Activated CD4-positive, alpha-beta T cell treated with anti-CD3 and anti-CD28 coated beads for 4 hours (primary cell): ENCODE data around the gene HAT1.
"Not testable (repeated sequence)": the region's sequence is repeated elsewhere in the genome, so short reads cannot be mapped to it uniquely, and the experiment has no call there.

Experiments used
- DNase-seq, 2 donors: peaks; one replicate each; pipeline ENCODE4 v3.0.0-alpha.2; 2020

HAT1 gene, protein sequence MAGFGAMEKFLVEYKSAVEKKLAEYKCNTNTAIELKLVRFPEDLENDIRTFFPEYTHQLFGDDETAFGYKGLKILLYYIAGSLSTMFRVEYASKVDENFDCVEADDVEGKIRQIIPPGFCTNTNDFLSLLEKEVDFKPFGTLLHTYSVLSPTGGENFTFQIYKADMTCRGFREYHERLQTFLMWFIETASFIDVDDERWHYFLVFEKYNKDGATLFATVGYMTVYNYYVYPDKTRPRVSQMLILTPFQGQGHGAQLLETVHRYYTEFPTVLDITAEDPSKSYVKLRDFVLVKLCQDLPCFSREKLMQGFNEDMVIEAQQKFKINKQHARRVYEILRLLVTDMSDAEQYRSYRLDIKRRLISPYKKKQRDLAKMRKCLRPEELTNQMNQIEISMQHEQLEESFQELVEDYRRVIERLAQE

DNA sequence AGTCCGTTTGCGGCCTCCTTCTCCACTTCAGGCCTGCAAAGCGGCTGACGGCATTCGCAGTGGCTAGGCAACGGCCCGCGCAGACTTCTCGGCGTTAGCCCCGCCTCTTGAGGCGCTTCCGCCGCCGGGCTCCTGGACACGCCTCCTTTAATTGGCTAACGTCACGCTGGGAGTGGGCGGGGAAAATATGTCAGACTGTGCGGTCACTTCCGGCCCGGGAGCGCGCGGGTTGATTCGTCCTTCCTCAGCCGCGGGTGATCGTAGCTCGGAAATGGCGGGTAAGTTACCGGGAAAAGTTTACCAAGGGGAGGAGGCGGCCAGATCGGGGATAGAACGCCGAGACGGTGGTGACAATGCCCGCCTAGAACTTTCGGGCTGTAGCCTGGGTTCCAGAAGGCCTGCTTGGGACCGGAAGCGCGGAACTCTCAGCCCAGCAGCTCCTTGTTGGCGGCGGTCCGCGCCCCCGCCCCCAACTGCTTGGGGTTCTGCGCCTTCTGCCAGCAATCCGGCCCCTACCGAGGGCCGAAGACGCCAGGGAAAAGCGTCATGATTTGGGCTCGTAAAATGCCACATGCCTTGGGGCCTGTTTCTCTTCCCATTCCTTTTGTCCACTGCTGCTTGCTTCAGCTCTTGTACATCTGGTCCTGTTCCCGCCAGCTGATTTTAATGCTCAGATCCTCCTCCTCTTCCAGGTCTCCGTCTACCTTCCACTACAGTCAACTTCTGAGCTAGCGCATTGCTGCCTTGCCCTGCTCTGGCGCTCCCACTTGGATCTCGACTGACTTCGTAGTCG lies at the start of gene HAT1:
HAT1 (plus strand) TSS at position 232 of the 793 bp plus-strand sequence; CDS start at position 272, 40 bp downstream.
- DNase-seq = peak; percentile 98 to 99

DNA sequence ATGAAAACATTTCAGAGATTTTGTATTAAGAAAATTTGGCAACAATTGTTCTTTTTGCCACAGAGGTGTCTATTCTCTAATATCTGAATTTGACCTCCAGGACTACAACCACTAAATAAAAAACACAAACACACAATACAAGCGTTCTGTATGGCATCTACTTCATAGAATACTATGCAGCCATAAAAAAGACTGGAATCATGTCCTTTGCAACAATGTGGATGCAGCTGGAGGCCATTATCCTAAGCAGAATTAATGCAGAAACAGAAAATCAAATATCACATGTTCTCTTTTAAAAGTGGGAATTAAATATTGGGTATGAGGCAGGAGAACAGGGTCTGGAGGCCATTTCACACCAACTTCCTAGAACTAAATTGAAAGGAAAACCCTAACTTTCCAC lies 47.7 kb upstream of the HAT1 start:
- no peak for DNase-seq

DNA sequence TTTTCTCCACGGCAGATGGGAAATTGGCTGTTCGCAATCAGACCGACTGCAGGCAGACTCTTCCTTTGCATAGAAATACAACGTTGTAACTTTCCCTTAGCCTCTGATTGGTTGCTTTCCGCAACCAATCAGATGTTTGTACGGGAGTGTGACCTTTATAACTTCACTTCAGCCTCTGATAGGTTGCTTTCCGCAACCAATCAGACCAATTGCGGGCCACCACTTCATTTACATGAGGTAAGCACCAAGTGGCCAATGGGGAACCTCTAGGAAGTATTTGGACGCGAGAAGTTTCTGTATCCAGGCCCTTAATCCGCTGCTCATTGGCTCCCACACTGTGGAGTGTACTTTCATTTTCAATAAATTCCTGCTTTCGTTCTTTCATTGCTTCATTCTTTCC lies 47.3 kb upstream of the HAT1 start:
- no peak for DNase-seq

DNA sequence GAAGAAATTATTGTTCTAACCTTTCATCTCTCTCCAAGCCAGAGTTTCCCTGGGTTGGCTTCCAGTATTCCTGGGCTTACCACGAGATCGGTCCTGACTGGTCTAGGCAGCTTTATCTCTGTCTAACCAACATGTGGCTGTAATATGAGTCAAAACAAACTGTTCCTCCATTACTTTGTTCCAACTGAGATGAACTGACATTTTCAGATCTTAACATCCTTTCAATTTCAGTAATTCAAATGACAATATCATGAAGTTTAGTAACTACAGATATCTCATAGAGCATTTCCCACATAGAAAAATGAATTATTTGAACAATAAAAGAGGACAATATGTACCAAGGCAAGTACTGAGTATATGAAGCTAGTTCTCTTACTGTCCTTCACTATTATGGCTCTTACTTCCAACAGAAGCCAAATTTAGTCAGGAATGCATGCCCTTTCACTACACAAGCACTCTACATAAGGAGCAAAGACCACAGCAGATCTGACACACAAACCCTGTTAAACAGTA lies 43.7 kb upstream of the HAT1 start:
- DNase-seq = no peak

DNA sequence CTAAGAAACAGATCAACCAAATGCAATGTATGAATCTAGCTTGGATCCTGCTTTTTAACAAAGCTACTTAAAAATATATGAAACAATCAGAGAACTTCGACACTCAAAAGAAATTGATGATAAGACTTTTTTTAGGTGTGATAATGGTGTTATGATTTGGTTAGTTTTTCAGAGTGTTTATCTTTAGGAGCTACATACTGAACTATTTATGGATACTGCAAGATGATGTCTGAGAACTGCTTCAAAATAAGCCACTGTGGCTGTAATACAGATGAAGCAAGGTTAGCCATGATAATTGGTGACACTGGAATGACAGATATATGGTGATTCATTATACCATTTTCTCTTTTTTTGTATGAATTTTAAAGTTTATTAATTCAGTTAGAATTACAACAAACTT lies 42.4 kb upstream of the HAT1 start:
- DNase-seq = no peak

DNA sequence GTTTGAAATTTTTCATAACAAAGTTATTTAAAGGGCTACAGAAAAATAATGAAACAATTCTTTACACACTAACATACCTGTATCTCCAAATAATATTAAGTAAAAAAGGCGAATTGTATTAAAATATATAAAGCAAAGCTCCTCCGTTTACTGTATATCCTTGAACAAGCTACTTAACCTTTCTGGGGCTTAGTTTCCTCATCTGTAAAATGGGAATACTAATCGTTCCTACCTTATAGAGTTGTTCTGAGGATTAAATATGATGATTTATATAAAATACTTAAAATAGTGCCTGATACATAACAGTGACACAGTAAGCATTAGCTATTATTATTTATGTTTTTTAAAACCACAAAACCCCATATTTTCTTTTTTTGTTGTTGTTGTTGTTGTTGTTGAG lies 41.5 kb upstream of the HAT1 start:
- DNase-seq = no peak

DNA sequence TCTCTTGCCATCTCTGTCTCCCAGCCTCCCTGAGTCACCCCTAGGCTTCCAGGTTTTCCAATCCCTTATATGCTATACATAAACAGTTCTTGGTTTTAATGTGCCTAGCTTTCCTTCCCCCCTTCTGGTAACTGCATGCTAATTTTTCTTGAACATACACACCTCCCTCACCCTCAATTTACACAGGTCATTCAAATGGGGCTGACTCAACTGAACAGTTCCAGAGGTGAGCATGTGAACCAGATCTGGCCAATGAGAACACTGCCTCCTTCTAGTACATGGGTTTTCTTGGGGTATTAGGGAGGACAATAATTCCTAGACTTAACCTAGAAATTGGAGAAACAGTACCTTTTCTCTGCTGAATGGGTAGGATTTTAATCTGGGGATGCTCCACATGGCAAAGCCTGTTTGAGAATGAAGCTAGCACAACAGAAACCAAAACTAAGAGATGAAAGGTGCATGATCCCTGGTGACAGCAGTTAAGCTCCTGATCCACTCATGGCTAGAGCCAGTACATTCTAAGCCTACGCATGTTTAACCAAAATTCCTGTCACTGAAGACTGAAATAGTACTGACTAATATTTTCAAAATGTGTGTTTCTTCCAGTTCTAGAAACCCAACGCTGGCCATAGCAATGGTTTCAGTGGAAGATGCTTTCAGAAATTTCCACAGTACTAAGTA lies 40.0 kb upstream of the HAT1 start:
- no peak for DNase-seq

DNA sequence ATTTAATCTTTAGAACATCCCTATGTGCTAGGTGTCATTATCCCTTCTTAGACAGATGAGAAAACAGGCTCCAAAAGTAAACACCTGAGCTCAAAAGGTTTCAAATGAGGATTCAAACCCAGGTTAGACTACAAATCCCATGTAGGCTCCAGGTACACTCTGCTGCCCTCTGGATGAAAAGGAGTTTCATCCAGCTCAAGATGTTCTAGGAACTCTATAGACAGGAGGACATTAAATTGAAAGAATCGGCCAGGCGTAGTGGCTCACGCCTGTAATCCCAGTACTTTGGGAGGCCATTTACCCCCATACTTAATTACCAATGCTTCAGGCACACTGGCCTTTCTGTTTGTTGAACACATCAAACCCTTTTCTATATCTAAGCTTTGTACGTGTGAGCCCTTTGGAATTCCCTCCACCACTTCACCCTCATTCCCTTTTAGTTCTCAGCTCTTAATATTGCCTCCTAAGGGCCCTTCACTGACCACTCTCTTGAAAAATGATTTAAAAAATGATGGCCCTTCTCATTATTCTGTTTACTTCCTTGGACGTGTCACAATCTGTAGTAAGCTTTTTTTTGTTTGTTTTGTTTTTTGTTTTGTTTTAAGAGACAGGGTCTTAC lies 38.9 kb upstream of the HAT1 start:
- no peak for DNase-seq

DNA sequence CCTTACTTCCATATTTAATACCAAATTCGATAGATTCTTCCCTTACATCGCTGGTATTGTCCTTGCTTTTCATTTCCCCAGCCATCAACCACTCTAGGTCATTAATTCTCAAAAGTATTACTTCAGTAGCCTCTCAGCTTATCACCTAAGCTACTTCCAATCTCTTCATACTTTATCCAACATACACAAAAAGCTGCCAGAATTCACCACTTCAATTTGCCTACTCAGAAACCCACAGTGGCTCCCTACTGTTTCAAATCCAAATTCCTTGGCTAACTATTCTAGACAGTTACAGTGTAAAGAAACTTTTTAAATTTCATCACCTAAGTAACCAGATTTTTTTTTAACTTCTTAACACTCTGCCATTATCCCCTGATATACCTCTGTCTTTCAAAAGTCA lies 32.9 kb upstream of the HAT1 start:
- DNase-seq = no peak

DNA sequence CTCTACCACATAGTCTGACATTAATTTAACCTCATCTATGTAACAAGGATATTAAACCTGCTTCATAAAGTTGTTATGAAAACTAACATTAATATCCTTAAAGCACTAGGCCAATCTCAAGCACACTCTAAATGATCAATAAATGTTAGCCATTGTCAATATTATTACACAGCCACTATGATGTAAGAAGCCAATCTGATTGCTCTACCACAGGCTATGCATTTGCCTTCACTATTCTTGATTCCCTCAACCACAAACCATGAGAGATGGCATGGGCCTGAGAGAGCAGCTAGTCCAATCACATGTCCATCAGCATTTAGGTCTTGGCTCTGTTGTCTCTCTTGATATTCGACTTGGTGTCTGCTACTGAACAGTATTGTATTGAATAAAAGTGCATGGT lies 32.5 kb upstream of the HAT1 start:
- DNase-seq = no peak

DNA sequence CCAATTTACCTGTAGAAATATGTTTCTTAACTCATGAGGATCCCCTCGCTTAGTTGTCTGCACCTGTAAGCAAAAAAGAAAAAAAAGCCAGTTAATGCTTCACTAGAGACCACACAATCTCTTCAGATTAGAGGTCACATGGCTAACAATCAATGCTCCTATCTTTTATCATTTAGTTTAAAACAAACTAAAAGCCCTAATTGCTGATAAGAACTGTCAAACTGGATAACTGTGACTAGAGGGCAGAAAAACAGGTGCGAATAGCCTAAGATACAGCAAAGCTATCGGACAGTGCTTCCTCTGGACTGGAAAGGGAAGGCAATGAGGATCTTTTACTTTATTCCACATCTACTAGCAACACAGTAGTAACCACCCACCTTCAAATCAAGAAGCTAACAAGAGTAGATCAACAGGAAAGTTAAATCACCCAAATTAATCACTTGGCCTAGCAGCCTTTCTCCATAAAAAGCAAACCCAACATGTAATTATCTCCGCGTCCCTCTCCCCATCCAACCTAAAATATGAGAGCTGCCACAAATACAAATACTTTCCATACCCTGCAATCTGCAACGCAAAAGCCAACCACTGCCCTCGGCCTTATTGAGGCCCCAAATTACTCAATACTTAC lies 29.0 kb upstream of the HAT1 start:
- DNase-seq = no peak

DNA sequence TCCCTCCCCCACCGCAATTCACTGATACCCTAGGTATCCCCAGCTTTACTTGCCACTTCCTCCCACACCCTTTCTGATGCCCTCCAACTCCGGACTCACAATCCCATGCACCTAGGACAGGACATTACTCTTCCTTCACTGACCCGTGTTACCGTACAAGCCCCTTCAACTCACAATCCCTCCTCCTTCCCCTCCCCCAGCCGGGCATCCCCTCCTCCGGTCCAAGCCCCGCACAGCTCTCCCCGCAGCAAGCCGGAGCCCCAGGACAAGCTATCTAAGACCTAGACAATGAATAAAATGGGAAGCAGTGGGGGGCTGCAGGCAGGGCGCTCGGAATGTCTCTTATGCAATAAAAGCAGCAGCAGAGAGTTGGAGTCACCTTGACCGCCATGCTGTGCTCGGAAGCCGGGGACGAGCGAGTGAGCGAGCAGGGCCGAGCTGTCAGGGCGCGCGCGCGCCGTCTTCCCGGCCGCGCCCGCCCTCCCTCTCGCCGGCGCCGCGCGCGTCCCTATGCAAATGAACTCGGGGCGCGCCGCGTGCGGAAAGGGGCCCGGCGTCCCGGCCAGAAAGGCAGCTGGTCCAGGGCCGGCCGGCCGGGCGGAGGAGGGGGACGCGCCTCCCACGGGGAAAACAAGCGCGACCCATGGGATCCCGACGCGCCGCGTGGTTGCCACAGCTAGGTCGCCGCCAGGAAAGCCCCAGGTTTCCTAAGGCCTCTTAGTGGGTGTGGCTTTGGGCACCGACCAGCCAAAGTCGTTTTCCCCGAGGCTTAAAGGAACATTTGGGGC lies 28.2 kb upstream of the HAT1 start, which contains the start of gene SLC25A12:
SLC25A12 (minus strand) TSS at position 421 of the 788 bp plus-strand sequence; CDS start at position 391, 30 bp downstream.
- peak; percentile 67 to 70 for DNase-seq

DNA sequence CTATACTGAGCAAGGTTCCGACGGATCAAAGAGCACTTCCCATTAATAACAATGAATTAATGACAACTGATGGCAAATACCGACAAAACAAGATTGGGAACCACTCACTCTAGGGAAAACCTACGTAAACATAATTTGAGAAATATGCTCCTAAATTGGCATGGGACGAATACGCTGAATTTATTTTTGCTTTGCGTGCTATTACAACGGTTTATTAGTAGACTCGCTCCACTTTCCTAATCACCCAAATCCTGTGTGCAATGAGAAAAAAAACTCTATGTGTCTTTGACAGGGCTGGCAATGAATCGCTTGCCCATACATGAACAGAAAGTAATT lies 27.7 kb upstream of the HAT1 start:
- no peak for DNase-seq

DNA sequence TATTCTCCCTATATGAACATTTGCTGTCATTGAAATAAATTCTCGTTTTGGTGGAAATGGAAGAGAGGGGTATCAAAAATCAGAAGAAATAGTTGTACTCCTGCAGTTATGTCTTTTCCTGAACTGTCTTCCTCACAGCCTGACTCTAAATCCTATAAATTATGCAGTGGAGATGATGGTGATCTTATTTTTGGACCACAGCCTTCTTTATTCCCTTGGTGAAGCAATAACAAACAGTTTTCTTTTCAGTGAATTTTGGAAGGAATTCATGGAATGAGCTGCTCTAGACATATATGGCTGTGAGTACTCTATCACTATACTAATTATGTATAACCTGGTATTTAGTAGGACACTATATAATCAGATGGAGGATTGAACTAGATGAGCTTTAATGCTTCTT lies 26.5 kb upstream of the HAT1 start:
- DNase-seq = no peak

DNA sequence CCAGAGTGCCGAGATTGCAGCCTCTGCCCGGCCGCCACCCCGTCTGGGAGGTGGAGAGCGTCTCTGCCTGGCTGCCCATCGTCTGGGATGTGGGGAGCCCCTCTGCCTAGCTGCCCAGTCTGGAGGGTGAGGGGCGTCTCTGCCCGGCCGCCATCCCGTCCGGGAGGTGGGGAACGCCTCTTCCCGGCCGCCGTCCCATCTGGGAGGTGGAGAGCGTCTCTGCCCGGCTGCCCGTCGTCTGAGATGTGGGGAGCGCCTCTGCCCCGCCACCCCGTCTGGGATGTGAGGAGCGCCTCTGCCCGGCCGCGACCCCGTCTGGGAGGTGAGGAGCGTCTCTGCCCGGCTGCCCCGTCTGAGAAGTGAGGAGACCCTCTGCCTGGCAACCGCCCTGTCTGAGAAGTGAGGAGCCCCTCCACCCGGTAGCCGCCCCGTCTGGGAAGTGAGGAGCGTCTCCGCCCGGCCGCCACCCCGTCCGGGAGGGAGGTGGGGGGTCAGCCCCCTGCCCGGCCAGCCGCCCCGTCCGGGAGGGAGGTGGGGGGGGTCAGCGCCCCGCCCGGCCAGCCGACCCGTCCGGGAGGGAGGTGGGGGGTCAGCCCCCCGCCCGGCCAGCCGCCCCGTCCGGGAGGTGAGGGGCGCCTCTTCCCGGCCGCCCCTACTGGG lies 22.5 kb upstream of the HAT1 start:
- not testable (repeated sequence) for DNase-seq

DNA sequence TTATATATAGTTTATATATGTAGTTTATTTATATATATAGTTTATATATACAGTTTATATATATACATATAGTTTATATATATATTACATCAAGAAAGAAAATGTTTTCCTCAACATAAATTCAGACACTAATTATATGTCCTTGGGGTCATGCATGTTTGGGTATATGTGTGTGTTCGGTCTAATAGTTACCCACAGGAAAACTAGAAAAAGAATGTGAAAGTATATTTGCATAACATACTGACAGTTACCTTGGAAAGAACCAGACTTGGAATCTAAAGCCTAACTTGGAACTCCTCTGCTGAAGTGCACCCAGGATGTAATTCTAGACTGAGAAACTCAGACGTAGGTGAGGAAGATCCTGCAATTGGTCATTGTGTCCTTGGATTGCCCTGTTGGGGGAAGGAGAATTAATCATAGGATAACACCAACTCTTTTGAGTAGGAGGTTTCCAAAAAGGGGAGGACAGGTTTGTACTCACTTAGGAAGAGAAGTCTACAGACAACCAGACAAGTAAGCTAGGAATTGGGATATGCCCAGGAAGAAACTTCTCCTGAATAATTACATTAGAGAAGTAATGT lies 19.3 kb upstream of the HAT1 start:
- DNase-seq = no peak

DNA sequence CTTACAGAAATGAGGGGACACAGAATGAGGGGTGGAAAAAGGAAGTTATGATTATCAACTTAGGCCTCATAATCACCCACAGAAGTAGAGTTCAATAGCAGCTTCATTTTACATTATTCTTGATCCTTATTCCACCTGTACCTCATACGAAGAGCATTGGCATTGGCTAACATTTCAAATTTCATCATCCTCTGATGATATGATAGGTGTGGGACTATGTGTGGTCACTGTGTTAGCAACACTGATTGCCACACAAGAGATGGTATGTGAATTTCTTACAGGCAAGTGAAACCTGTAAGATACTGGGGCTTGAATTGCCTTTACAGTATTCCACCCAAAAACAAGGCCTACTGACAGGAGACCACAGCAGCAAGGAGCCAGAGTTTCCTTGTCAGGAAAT lies 14.0 kb upstream of the HAT1 start:
- no peak for DNase-seq

DNA sequence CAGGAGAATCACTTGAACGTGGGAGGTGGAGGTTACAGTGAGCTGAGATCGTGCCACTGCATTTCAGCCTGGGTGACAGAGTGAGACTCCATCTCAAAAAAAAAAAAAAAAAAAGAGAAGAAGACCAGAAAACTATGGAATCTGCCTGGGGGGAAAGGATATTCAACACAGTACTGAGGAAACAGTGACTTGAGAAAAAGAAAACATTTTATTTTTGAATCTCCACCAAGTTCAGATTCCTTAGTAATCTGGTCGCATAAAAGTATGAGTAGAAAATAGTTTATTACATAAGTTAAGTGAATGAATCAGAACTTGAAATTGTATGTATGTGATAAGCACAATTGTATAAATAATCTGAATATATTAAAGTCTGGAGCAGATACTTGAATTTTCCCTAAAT lies 13.0 kb upstream of the HAT1 start:
- no peak for DNase-seq

DNA sequence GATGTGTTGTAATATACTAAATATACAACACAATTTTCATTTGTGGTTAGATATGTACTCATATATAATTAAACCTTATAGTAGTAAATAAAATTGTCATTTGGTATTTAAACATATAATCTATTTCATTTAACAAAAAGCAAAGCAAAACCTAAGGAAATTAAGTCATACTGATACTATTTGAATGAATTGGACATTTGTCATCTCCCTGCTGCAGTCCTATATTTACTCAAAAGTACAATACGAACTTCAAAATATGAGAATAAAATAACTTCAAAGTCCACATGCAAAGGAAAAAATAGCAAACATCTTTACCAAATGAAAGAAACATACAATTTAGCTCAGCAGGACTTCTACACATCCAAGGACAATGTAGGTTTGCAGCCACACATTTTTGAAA lies 11.8 kb upstream of the HAT1 start:
- DNase-seq = no peak

DNA sequence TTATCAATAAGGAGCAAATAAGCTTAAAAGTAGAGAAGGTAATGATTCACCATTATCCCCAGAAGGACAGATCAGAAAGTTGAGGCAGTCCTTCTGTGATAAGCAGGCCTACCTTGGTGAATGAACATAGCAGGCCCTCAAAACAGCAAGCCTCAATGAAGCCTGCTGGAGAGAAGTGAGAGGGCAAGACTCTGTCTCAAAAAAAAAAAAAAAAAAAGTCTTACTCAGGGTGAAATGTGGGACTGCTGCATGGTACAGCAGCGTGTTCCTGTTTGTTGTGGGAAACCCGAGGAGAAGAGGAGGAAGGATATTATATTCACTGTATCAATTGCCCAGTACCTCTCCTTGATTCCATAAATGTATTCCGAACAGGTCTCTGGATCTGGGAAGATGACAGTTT lies 8.7 kb upstream of the HAT1 start:
- DNase-seq = no peak

DNA sequence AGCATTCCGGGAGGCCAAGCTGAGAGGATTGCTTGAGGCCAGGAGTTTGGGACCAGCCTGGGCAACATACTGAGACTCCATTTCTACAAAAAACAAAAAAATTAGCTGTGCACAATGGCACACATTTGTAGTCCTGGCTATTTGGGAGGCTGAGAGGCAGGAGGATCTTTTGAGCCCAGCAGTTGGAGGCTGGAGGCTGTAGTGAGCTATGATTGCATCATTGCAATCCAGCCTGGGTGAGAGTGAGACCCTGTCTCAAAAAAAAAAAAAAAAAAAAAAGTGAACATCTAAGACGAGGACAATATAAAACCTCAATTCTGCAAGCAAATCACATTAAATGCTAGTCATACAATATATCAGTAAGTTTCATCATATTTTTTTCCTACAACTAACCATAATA lies 2.8 kb upstream of the HAT1 start:
- DNase-seq = no peak
